ENCODE data around the gene CDCP2.

GRCh38 chr1:54118704-54119103, 34.1 kb downstream of the CDCP2 start:
- TF ChIP-seq SUZ12 (IDR thresholded peaks at IDR 0.05; ENCODE audit: extremely low read depth, insufficient read depth, insufficient read length): no peak
- no peak for TF ChIP-seq YY1 (IDR thresholded peaks at IDR 0.05; ENCODE audit: insufficient read depth, insufficient read length)

Measured in NT2/D1 (cell line).